Cardiac fibroblast (primary cell): ENCODE results near the gene AHI1.

Experiments used
- DNase-seq, 2 donors: peaks; one replicate each; pipeline versions ENCODE4 v3.0.0 to v3.0.0-alpha.2; 2010; ENCODE audit warnings: low read depth in 2 of 2
- H3K4me3 ChIP-seq, 2 donors: replicated peaks in 1 of 2; 1 replicate in 1 of 2; 2 replicates in 1 of 2; pipeline ENCODE4 v1.5.1; 2011; ENCODE audit warnings: low read depth in 2 of 2, low read length in 2 of 2, mild to moderate bottlenecking in 2 of 2, moderate library complexity in 1 of 2
- TF ChIP-seq, protein P1 (sequence below): IDR thresholded peaks from one replicate; pipeline ENCODE4 v1.5.1; 2011; ENCODE audit warnings: low read depth, mild to moderate bottlenecking, low read length, inconsistent platforms

The AHI1 gene

DNA sequence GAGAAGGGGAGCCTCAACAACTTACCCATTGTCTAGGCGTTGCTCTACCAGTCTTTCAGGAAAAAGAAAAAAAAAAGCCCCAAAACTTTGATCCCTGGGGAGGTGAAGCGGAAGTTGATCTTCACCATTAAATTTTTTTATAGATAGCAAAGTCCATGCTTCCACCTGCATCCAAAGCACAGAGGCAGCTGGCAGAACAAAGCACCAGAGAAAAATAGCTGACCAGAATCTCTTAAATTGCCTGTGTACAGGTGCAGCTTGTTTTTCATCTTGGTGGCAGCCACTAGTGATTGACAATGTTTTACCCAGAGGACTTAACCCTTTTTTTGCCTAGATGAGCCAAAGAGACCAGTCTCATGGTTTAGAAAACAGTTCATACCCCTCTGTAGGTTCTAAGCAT, 230.5 kb downstream of the AHI1 start:
- no peak for DNase-seq
- TF ChIP-seq, protein P1, sequence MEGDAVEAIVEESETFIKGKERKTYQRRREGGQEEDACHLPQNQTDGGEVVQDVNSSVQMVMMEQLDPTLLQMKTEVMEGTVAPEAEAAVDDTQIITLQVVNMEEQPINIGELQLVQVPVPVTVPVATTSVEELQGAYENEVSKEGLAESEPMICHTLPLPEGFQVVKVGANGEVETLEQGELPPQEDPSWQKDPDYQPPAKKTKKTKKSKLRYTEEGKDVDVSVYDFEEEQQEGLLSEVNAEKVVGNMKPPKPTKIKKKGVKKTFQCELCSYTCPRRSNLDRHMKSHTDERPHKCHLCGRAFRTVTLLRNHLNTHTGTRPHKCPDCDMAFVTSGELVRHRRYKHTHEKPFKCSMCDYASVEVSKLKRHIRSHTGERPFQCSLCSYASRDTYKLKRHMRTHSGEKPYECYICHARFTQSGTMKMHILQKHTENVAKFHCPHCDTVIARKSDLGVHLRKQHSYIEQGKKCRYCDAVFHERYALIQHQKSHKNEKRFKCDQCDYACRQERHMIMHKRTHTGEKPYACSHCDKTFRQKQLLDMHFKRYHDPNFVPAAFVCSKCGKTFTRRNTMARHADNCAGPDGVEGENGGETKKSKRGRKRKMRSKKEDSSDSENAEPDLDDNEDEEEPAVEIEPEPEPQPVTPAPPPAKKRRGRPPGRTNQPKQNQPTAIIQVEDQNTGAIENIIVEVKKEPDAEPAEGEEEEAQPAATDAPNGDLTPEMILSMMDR, result no peak
- H3K4me3 ChIP-seq, result no peak overlapping the region

DNA sequence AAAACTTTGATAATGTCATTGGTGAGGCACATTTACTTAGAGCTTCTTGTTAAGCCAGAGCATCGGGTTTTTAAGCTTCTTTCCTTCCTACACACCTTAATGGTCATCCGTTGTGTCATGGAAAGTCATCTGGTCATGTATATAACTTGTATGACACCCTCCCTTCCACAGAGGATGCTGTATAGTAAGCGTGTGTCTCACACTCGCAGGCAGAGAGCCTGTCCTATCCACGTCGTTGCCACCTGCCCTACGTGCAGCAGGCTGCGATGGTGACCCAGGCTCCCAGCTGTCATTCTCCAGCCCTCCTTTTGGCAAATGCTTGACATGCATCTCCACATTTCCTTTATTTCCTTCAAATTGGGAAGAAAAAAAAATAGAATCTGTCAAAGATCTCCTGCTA, 230.9 kb downstream of the AHI1 start:
- no peak for DNase-seq
- TF ChIP-seq, protein P1, result no peak
- no peak overlapping the region for H3K4me3 ChIP-seq

DNA sequence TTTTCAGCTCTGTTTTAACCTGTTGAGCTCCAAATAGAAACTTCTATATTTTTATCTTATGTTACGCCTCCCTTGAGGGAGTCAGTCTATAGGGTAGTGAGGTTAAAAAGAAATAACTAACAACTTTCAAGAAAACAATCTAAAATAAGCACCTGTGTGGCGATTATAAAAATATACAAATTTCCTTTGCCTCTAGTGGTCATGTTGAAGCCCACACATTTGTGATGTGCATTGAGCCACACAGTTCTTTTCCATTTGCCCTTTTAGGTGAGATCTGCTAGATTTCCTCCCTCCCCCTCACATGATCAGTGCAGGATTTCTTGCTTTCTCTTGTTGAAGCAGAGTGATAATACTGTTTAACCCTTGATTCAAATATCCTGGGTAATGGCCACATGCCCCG, 232.3 kb downstream of the AHI1 start:
- no peak overlapping the region for H3K4me3 ChIP-seq
- DNase-seq, result no peak
- TF ChIP-seq, protein P1, result no peak

DNA sequence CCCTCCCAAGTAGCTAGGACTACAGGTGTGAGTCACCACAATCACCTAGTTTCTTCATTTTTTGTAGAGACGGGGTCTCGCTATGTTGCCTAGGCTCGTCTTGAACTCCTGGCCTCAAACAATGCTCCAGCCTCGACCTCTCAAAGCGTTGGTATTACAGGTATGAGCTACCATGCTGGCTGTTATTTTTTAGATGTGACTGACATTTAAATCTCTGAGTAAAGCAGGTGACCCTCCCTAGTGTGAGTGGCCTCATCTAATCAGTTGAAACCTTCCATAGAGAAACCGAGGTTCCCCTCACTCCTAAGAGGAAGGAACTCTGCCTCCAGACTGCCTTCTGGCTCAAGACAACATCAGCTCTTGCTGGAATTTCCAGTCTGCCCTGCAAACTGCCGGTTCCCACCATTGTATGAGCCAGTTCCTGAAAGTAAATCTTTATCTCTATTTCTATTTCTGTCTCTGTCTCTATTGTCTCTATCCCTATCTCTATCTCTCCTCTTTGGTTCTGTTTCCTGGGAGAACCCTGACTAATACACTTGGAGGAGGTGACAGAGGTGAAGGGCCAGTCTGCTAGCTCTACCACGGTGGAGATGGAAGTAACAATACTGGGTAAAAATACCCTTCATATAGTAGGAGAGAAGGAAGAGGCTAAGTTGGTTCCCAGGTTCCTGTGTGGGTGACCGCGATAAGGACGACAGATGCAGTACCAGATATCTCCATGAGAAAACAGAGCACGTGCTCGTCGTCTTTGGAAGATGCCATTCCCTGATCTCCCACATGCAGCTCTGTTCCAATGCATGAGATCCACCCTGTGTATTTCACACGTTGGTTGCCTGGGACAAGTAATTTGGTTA, 235.4 kb downstream of the AHI1 start:
- no peak overlapping the region for H3K4me3 ChIP-seq
- TF ChIP-seq, protein P1, result no peak
- peak; percentile 25 to 27 for DNase-seq

DNA sequence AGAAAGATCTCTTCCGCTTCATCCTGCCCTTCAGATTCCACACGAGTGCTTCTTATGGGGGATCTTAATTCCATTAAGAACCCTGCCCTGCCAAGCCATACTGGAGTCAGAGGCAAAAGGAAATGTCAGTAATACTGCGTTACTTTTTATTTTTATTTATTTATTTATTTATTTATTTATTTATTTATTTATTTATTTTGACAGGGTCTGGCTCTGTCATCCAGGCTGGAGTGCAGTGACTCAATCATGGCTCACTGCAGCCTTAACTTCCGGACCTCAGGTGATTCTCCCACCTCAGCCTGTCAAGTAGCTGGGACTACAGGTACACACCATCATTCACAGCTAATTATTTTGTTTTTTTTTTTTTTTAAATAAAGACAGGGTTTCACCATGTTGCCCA, 236.9 kb downstream of the AHI1 start:
- TF ChIP-seq, protein P1, result no peak
- no peak overlapping the region for H3K4me3 ChIP-seq
- DNase-seq, result no peak

DNA sequence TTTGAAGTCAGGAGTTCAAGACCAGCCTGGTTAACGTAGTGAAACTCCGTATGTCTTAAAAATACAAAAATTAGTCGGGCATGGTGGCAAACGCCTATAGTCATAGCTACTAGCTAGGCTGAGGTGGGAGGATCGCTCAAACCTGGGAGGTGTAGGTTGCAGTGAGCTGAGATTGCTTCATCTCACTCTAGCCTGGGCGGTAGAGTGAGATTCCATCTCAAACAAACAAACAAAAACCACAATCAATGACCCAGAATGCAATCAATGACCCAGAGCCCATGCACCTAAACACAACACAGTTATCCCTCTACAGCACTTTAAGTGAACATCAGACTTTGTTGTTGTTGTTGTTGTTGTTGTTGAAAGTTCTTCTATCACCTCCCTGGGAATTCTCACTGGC, 238.6 kb downstream of the AHI1 start:
- TF ChIP-seq, protein P1, result no peak
- no peak for DNase-seq
- H3K4me3 ChIP-seq, result no peak overlapping the region
